ENCODE data around the gene SLC25A36.

The SLC25A36 gene

GRCh38 chr3:140916603-140917002, 25.0 kb upstream of the SLC25A36 start:
- Histone ChIP-seq H3K36me3 (ENCODE audit: control insufficient read depth in 1 of 2, insufficient read depth in 2 of 2, low read length in 2 of 2) (no peaks in the 10 kb centered on the region), H3K23ac (ENCODE audit: low read length) (no peak overlapping the region), H4K12ac (ENCODE audit: low read depth, low read length) (no peak overlapping the region), H2BK120ac (ENCODE audit: insufficient read depth, low read length, poor library complexity) (no peak overlapping the region), H2AK5ac (ENCODE audit: low read length) (no peak overlapping the region), H2BK5ac (ENCODE audit: low read depth, low read length, poor library complexity) (no peak overlapping the region), H3K4me1 (ENCODE audit: control insufficient read depth in 1 of 2, insufficient read depth in 2 of 2, low read length in 2 of 2) (no peaks in the 10 kb centered on the region), H3K18ac (ENCODE audit: low read length) (no peak overlapping the region), H3K14ac (ENCODE audit: low read length) (no peak overlapping the region), H3K27me3 (ENCODE audit: insufficient read depth, low read length) (peaks cover 2% of the 10 kb centered on the region), H3K9me3 (ENCODE audit: insufficient read depth, low read depth, low read length) (no peaks in the 10 kb centered on the region), H4K8ac (ENCODE audit: low read depth, low read length) (no peak overlapping the region), H3K9ac (ENCODE audit: low read length) (no peak overlapping the region), H3K4me2 (ENCODE audit: low read length) (no peak overlapping the region), H3K79me1 (ENCODE audit: low read length) (no peaks in the 10 kb centered on the region), H4K91ac (ENCODE audit: low read depth, low read length) (no peak overlapping the region), H3K4me3 (ENCODE audit: low read depth, low read length) (no peak overlapping the region), H3K79me2 (ENCODE audit: control insufficient read depth, insufficient read depth, low read length, poor library complexity) (no peaks in the 10 kb centered on the region), H2AFZ (ENCODE audit: insufficient read depth, low read length, poor library complexity) (no peak overlapping the region), H3K4ac (ENCODE audit: low read depth, low read length) (no peak overlapping the region), H3K27ac (ENCODE audit: low read depth, low read length) (no peak overlapping the region), H2BK12ac (ENCODE audit: low read length) (no peak overlapping the region)
- DNase-seq = no peak

- peaks cover 2% of the 10 kb centered on the region for H3K27me3 ChIP-seq (ENCODE audit: insufficient read depth, low read length)
- no peak overlapping the region for H3K4ac ChIP-seq (ENCODE audit: low read depth, low read length)
- H3K4me3 ChIP-seq (ENCODE audit: low read depth, low read length) = peak overlapping the region; percentile 41
- no peaks in the 10 kb centered on the region for H3K79me1 ChIP-seq (ENCODE audit: low read length)
- no peak overlapping the region for H3K27ac ChIP-seq (ENCODE audit: low read depth, low read length)
- no peak overlapping the region for H2BK12ac ChIP-seq (ENCODE audit: low read length)
- H4K12ac ChIP-seq (ENCODE audit: low read depth, low read length) = no peak overlapping the region
- H2BK120ac ChIP-seq (ENCODE audit: insufficient read depth, low read length, poor library complexity) = no peak overlapping the region
- no peak overlapping the region for H3K4me2 ChIP-seq (ENCODE audit: low read length)
- no peaks in the 10 kb centered on the region for H3K36me3 ChIP-seq (ENCODE audit: control insufficient read depth in 1 of 2, insufficient read depth in 2 of 2, low read length in 2 of 2)
- H3K23ac ChIP-seq (ENCODE audit: low read length) = no peak overlapping the region
- H3K79me2 ChIP-seq (ENCODE audit: control insufficient read depth, insufficient read depth, low read length, poor library complexity) = no peaks in the 10 kb centered on the region
- no peak overlapping the region for H3K14ac ChIP-seq (ENCODE audit: low read length)
- H2BK5ac ChIP-seq (ENCODE audit: low read depth, low read length, poor library complexity) = no peak overlapping the region
- no peak overlapping the region for H3K18ac ChIP-seq (ENCODE audit: low read length)
- H4K91ac ChIP-seq (ENCODE audit: low read depth, low read length) = no peak overlapping the region
- no CpG with 5 or more reads among the region's 5 CpGs for WGBS (ENCODE audit: extremely low coverage, insufficient coverage, insufficient read length)
- H4K8ac ChIP-seq (ENCODE audit: low read depth, low read length) = no peak overlapping the region
- no peak overlapping the region for H2AFZ ChIP-seq (ENCODE audit: insufficient read depth, low read length, poor library complexity)
- DNase-seq = no peak
- no peak overlapping the region for H3K9ac ChIP-seq (ENCODE audit: low read length)
- no peak overlapping the region for H2AK5ac ChIP-seq (ENCODE audit: low read length)
- H3K9me3 ChIP-seq (ENCODE audit: insufficient read depth, low read depth, low read length) = no peaks in the 10 kb centered on the region
- H3K4me1 ChIP-seq (ENCODE audit: control insufficient read depth in 1 of 2, insufficient read depth in 2 of 2, low read length in 2 of 2) = no peaks in the 10 kb centered on the region
These were observed 23.9 kb upstream of the SLC25A36 start for GRCh38 chr3:140917772-140918171.

- H2AK5ac ChIP-seq (ENCODE audit: low read length) = no peak overlapping the region
- H3K9me3 ChIP-seq (ENCODE audit: insufficient read depth, low read depth, low read length) = no peaks in the 10 kb centered on the region
- H4K12ac ChIP-seq (ENCODE audit: low read depth, low read length) = no peak overlapping the region
- H3K27me3 ChIP-seq (ENCODE audit: insufficient read depth, low read length) = peaks cover 2% of the 10 kb centered on the region
- H2BK5ac ChIP-seq (ENCODE audit: low read depth, low read length, poor library complexity) = no peak overlapping the region
- H3K4ac ChIP-seq (ENCODE audit: low read depth, low read length) = no peak overlapping the region
- no peak overlapping the region for H4K91ac ChIP-seq (ENCODE audit: low read depth, low read length)
- no peak overlapping the region for H2AFZ ChIP-seq (ENCODE audit: insufficient read depth, low read length, poor library complexity)
- DNase-seq = no peak
- no peak overlapping the region for H3K23ac ChIP-seq (ENCODE audit: low read length)
- H4K8ac ChIP-seq (ENCODE audit: low read depth, low read length) = no peak overlapping the region
- H3K79me2 ChIP-seq (ENCODE audit: control insufficient read depth, insufficient read depth, low read length, poor library complexity) = no peaks in the 10 kb centered on the region
- no CpG with 5 or more reads among the region's 2 CpGs for WGBS (ENCODE audit: extremely low coverage, insufficient coverage, insufficient read length)
- H3K4me1 ChIP-seq (ENCODE audit: control insufficient read depth in 1 of 2, insufficient read depth in 2 of 2, low read length in 2 of 2) = no peaks in the 10 kb centered on the region
- no peak overlapping the region for H3K18ac ChIP-seq (ENCODE audit: low read length)
- H3K14ac ChIP-seq (ENCODE audit: low read length) = no peak overlapping the region
- H3K9ac ChIP-seq (ENCODE audit: low read length) = no peak overlapping the region
- no peak overlapping the region for H3K27ac ChIP-seq (ENCODE audit: low read depth, low read length)
- H3K79me1 ChIP-seq (ENCODE audit: low read length) = no peaks in the 10 kb centered on the region
- H3K4me2 ChIP-seq (ENCODE audit: low read length) = no peak overlapping the region
- H2BK12ac ChIP-seq (ENCODE audit: low read length) = no peak overlapping the region
- no peak overlapping the region for H3K4me3 ChIP-seq (ENCODE audit: low read depth, low read length)
- no peak overlapping the region for H2BK120ac ChIP-seq (ENCODE audit: insufficient read depth, low read length, poor library complexity)
- no peaks in the 10 kb centered on the region for H3K36me3 ChIP-seq (ENCODE audit: control insufficient read depth in 1 of 2, insufficient read depth in 2 of 2, low read length in 2 of 2)
These were observed 21.6 kb upstream of the SLC25A36 start for GRCh38 chr3:140920029-140920428.

- Histone ChIP-seq H3K23ac (ENCODE audit: low read length) (no peak overlapping the region), H4K91ac (ENCODE audit: low read depth, low read length) (no peak overlapping the region), H4K8ac (ENCODE audit: low read depth, low read length) (no peak overlapping the region), H4K12ac (ENCODE audit: low read depth, low read length) (no peak overlapping the region), H2AK5ac (ENCODE audit: low read length) (no peak overlapping the region), H3K27ac (ENCODE audit: low read depth, low read length) (no peak overlapping the region), H3K79me2 (ENCODE audit: control insufficient read depth, insufficient read depth, low read length, poor library complexity) (no peaks in the 10 kb centered on the region), H3K79me1 (ENCODE audit: low read length) (no peaks in the 10 kb centered on the region), H3K4me2 (ENCODE audit: low read length) (no peak overlapping the region), H3K27me3 (ENCODE audit: insufficient read depth, low read length) (no peaks in the 10 kb centered on the region), H3K14ac (ENCODE audit: low read length) (no peak overlapping the region), H3K9me3 (ENCODE audit: insufficient read depth, low read depth, low read length) (no peaks in the 10 kb centered on the region), H3K4me3 (ENCODE audit: low read depth, low read length) (no peak overlapping the region), H2BK12ac (ENCODE audit: low read length) (no peak overlapping the region), H3K18ac (ENCODE audit: low read length) (no peak overlapping the region), H3K36me3 (ENCODE audit: control insufficient read depth in 1 of 2, insufficient read depth in 2 of 2, low read length in 2 of 2) (no peaks in the 10 kb centered on the region), H2BK5ac (ENCODE audit: low read depth, low read length, poor library complexity) (no peak overlapping the region), H2AFZ (ENCODE audit: insufficient read depth, low read length, poor library complexity) (no peak overlapping the region), H3K9ac (ENCODE audit: low read length) (no peak overlapping the region), H3K4ac (ENCODE audit: low read depth, low read length) (no peak overlapping the region), H2BK120ac (ENCODE audit: insufficient read depth, low read length, poor library complexity) (no peak overlapping the region), H3K4me1 (ENCODE audit: control insufficient read depth in 1 of 2, insufficient read depth in 2 of 2, low read length in 2 of 2) (no peaks in the 10 kb centered on the region)
- DNase-seq = peak in 1 of 2 donors; percentile 39
- WGBS (ENCODE audit: extremely low coverage, insufficient coverage, insufficient read length) = no CpG with 5 or more reads among the region's 1 CpG
These were observed 19.0 kb upstream of the SLC25A36 start for GRCh38 chr3:140922634-140923033.

Measured in trophoblast cell (in vitro differentiated cells and primary cell).